Calu3 (cell line): ENCODE data around the gene SDC1. TPM values are rescaled to one million over a fixed set of nuclear protein-coding genes. Genes with fewer than 3 reads are reported as not detected.
A peak's percentile ranks its signal among the peaks of the same experiment; 100 is the strongest.

Source experiments
- BruUV-seq: library from RNA; stranded (reverse); fragments of 400-500 nt; replicated peaks from 2 replicates; lab custom pipeline; 2021; lab: Mats Ljungman, UMichigan
- CTCF ChIA-PET: fragments of 300-600 bp; sonication (Branson Sonifier 250); formaldehyde crosslinking; loops from one replicate; lab custom pipeline; 2022; ENCODE audit warnings: antibody characterized with exemption; lab: Charles Lee
- DNase-seq: peaks from one replicate; pipeline ENCODE4 v3.0.0; 2022
- H3K27ac Mint-ChIP-seq: one replicate; pipeline ENCODE4 v1.8.0; 2022; ENCODE audit warnings: mixed read lengths; ENCODE audit not compliant: unreplicated experiment
- H3K27me3 Mint-ChIP-seq: one replicate; pipeline ENCODE4 v1.8.0; 2022; ENCODE audit warnings: mixed read lengths; ENCODE audit not compliant: unreplicated experiment
- H3K36me3 Mint-ChIP-seq: one replicate; pipeline ENCODE4 v1.8.0; 2022; ENCODE audit warnings: mild to moderate bottlenecking, moderate library complexity, mixed read lengths; ENCODE audit not compliant: insufficient read depth, unreplicated experiment
- H3K4me1 Mint-ChIP-seq: one replicate; pipeline ENCODE4 v1.8.0; 2022; ENCODE audit warnings: mild to moderate bottlenecking, low read depth, mixed read lengths; ENCODE audit not compliant: unreplicated experiment
- H3K4me3 Mint-ChIP-seq: one replicate; pipeline ENCODE4 v1.8.0; 2022; ENCODE audit warnings: mild to moderate bottlenecking, low read depth, moderate library complexity, mixed read lengths; ENCODE audit not compliant: unreplicated experiment
- H3K9me3 Mint-ChIP-seq: one replicate; pipeline ENCODE4 v1.8.0; 2022; ENCODE audit warnings: low read depth, mixed read lengths; ENCODE audit not compliant: unreplicated experiment
- CTCF ChIP-seq: fragments of 200-600 bp; IDR thresholded peaks from one replicate; pipeline ENCODE4 v1.8.0; 2022; ENCODE audit warnings: antibody characterized with exemption; ENCODE audit not compliant: unreplicated experiment
- intact Hi-C: fragments of 100-400 bp; cut with micrococcal nuclease; formaldehyde crosslinking; loops from one replicate; pipeline ENCODE4 v1.10.0; 2022; ENCODE audit not compliant: unreplicated experiment
- total RNA-seq: library from RNA; stranded (reverse); gene quantifications from 2 replicates; pipeline ENCODE4 v1.2.3, GENCODE V29; 2022

Gene SDC1
- total RNA-seq, 1 experiment from 2014 or later, result 118 TPM

- H3K27ac Mint-ChIP-seq, result peak overlapping the region; percentile 63
- peaks cover 15% of the 10 kb centered on the region for H3K36me3 Mint-ChIP-seq
- intact Hi-C loops, result no loop called here
- CTCF ChIA-PET, result no interaction called here
- no peaks in the 10 kb centered on the region for H3K27me3 Mint-ChIP-seq
- H3K4me3 Mint-ChIP-seq, result no peak overlapping the region
- DNase-seq, result no peak
- peaks cover 59% of the 10 kb centered on the region for H3K4me1 Mint-ChIP-seq
- no TSS peak for BruUV-seq
- TF ChIP-seq CTCF, result no peak
- no peaks in the 10 kb centered on the region for H3K9me3 Mint-ChIP-seq
Measured at GRCh38 chr2:20181761-20182160, 43.2 kb downstream of the SDC1 start.

- DNase-seq, result no peak
- CTCF ChIA-PET, result interaction anchor here (1.6 kb wide), 1 partner anchor 71 kb away, joined by 3 read pairs; no protein-coding TSS in a partner anchor
- peaks cover 51% of the 10 kb centered on the region for H3K4me1 Mint-ChIP-seq
- H3K27me3 Mint-ChIP-seq, result no peaks in the 10 kb centered on the region
- intact Hi-C loops, result no loop called here
- no peak overlapping the region for H3K4me3 Mint-ChIP-seq
- no peak for TF ChIP-seq CTCF
- BruUV-seq, result no TSS peak
- peaks cover 8% of the 10 kb centered on the region for H3K36me3 Mint-ChIP-seq
- no peaks in the 10 kb centered on the region for H3K9me3 Mint-ChIP-seq
- H3K27ac Mint-ChIP-seq, result peak overlapping the region; percentile 63
Measured at GRCh38 chr2:20180676-20181648, 44.0 kb downstream of the SDC1 start.

- TF ChIP-seq CTCF, result no peak
- no peaks in the 10 kb centered on the region for H3K27me3 Mint-ChIP-seq
- peaks cover 43% of the 10 kb centered on the region for H3K4me1 Mint-ChIP-seq
- H3K36me3 Mint-ChIP-seq, result peaks cover 8% of the 10 kb centered on the region
- no peak overlapping the region for H3K27ac Mint-ChIP-seq
- CTCF ChIA-PET, result interaction anchor here (0.9 to 1.6 kb wide), 5 partner anchors 11 to 70 kb away, joined by 3 to 6 read pairs (median 3); partner anchors contain the start of gene SDC1
- peak overlapping the region; percentile 47 for H3K4me3 Mint-ChIP-seq
- intact Hi-C loops, result no loop called here
- H3K9me3 Mint-ChIP-seq, result no peaks in the 10 kb centered on the region
- no TSS peak for BruUV-seq
- DNase-seq, result peak; percentile 91
Measured at GRCh38 chr2:20179755-20180594, 45.0 kb downstream of the SDC1 start.

GRCh38 chr2:20179466-20179754 lies 45.5 kb downstream of the SDC1 start:
- TF ChIP-seq CTCF, result no peak
- no TSS peak for BruUV-seq
- intact Hi-C loops, result no loop called here
- Mint-ChIP-seq H3K4me1 (peaks cover 37% of the 10 kb centered on the region), H3K27me3 (no peaks in the 10 kb centered on the region), H3K9me3 (no peaks in the 10 kb centered on the region), H3K4me3 (peak overlapping the region; percentile 47), H3K36me3 (peaks cover 3% of the 10 kb centered on the region), H3K27ac (no peak overlapping the region)
- DNase-seq, result no peak
- CTCF ChIA-PET, result interaction anchor here (0.9 to 1.6 kb wide), 5 partner anchors 12 to 70 kb away, joined by 3 to 6 read pairs (median 3); partner anchors contain the start of gene SDC1
